Neural cell (in vitro differentiated cells): ENCODE results near the gene EEPD1. TPM values are rescaled to one million over a fixed set of nuclear protein-coding genes. Genes with fewer than 3 reads are reported as not detected.

ENCODE experiments used
- H2AFZ ChIP-seq: fragments of 200-600, 300-800 bp; sonication (generic), shearing (Covaris generic); 2 replicates; pipeline ENCODE4 v1.6.0; 2014; ENCODE audit warnings: low read depth, mild to moderate bottlenecking, antibody characterized with exemption, low read length, moderate library complexity
- H3F3A ChIP-seq: fragments of 200-600 bp; shearing (Covaris generic); 2 replicates; pipeline ENCODE4 v1.6.1; 2016; ENCODE audit warnings: mild to moderate bottlenecking, moderate library complexity, mixed read lengths, antibody characterized with exemption, low read length; ENCODE audit not compliant: insufficient read depth, poor library complexity, severe bottlenecking
- H3K27ac ChIP-seq: fragments of 200-600, 300-800 bp; sonication (generic), shearing (Covaris generic); 2 replicates; pipeline ENCODE4 v1.5.1; 2014; ENCODE audit warnings: mild to moderate bottlenecking, low read length, moderate library complexity
- H3K27me3 ChIP-seq: fragments of 300-800, 200-600 bp; sonication (generic), shearing (Covaris generic); 2 replicates; pipeline ENCODE4 v1.6.0; 2014; ENCODE audit warnings: mild to moderate bottlenecking, low read depth, low read length, moderate library complexity; ENCODE audit not compliant: insufficient read depth
- H3K36me3 ChIP-seq: fragments of 300-800, 200-600 bp; sonication (generic), shearing (Covaris generic); 2 replicates; pipeline ENCODE4 v1.5.1; 2014; ENCODE audit warnings: mild to moderate bottlenecking, antibody characterized with exemption, low read length, moderate library complexity; ENCODE audit not compliant: insufficient read depth
- H3K4me2 ChIP-seq: fragments of 300-800, 200-600 bp; sonication (generic), shearing (Covaris generic); 2 replicates; pipeline ENCODE4 v1.6.0; 2014; ENCODE audit warnings: mild to moderate bottlenecking, low read length
- H3K4me3 ChIP-seq: fragments of 300-800, 200-600 bp; sonication (generic), shearing (Covaris generic); 2 replicates; pipeline ENCODE4 v1.5.1; 2014; ENCODE audit warnings: mild to moderate bottlenecking, low read length, moderate library complexity
- H3K79me2 ChIP-seq: fragments of 200-600 bp; shearing (Covaris generic); replicated peaks from 2 replicates; pipeline ENCODE4 v1.6.0; 2014; ENCODE audit warnings: mild to moderate bottlenecking, low read length, moderate library complexity; ENCODE audit not compliant: insufficient read depth
- H3K9ac ChIP-seq: fragments of 300-800, 200-600 bp; sonication (generic), shearing (Covaris generic); 2 replicates; pipeline ENCODE4 v1.6.1; 2016; ENCODE audit warnings: mild to moderate bottlenecking, low read length, mixed read lengths
- H3K9me2 ChIP-seq: fragments of 200-600 bp; shearing (Covaris generic); 2 replicates; pipeline ENCODE4 v1.6.1; 2016; ENCODE audit warnings: mild to moderate bottlenecking, low read length, mixed read lengths; ENCODE audit not compliant: insufficient read depth
- H3K9me3 ChIP-seq: fragments of 200-600, 300-800 bp; sonication (generic), shearing (Covaris generic); 2 replicates; pipeline ENCODE4 v1.6.1; 2016; ENCODE audit warnings: mild to moderate bottlenecking, mixed run types, low read length, moderate library complexity, mixed read lengths
- H4K20me1 ChIP-seq: fragments of 200-600 bp; shearing (Covaris generic); 2 replicates; pipeline ENCODE4 v1.6.1; 2016; ENCODE audit warnings: mild to moderate bottlenecking, mixed run types; ENCODE audit not compliant: insufficient read depth
- EP300 ChIP-seq: fragments of 450-650 bp; conservative IDR thresholded peaks from 2 replicates; pipeline ENCODE4 v1.6.1; 2014; ENCODE audit warnings: antibody characterized with exemption, mild to moderate bottlenecking, moderate library complexity; ENCODE audit not compliant: poor library complexity, severe bottlenecking
- EZH2 ChIP-seq: fragments of 200-600, 300-800 bp; shearing (Covaris generic), sonication (generic); IDR thresholded peaks from 2 replicates; pipeline ENCODE4 v1.6.1; 2014; ENCODE audit warnings: antibody characterized with exemption, low read length, borderline replicate concordance, mild to moderate bottlenecking; ENCODE audit not compliant: insufficient read depth, poor library complexity, severe bottlenecking
- MXI1 ChIP-seq: fragments of 450-650 bp; conservative IDR thresholded peaks from 2 replicates; pipeline ENCODE4 v1.6.1; 2014; ENCODE audit warnings: antibody characterized with exemption, mild to moderate bottlenecking; ENCODE audit not compliant: poor library complexity, severe bottlenecking
- POLR2AphosphoS5 ChIP-seq: IDR thresholded peaks from 2 replicates; pipeline ENCODE4 v1.6.1; 2012
- RAD21 ChIP-seq: fragments of 450-650 bp; conservative IDR thresholded peaks from 2 replicates; pipeline ENCODE4 v1.6.1; 2014; ENCODE audit warnings: antibody characterized with exemption, mild to moderate bottlenecking, moderate library complexity
- SMC3 ChIP-seq: fragments of 450-650 bp; conservative IDR thresholded peaks from 2 replicates; pipeline ENCODE4 v1.6.1; 2014; ENCODE audit warnings: antibody characterized with exemption, mild to moderate bottlenecking, moderate library complexity; ENCODE audit not compliant: poor library complexity
- TAF1 ChIP-seq: IDR thresholded peaks from 2 replicates; pipeline ENCODE4 v1.6.1; 2012; ENCODE audit warnings: low read depth
- polyA plus RNA-seq: library from polyadenylated mRNA; depleted of rRNA; stranded (reverse); fragments of >200 nt; gene quantifications from 2 replicates; pipeline ENCODE4 v1.2.3, GENCODE V29; 2014
- TF ChIP-seq, protein P1 (sequence below): IDR thresholded peaks from 2 replicates; pipeline ENCODE4 v1.6.1; 2012; ENCODE audit warnings: borderline replicate concordance
- TF ChIP-seq, protein P2 (sequence below): fragments of 450-650 bp; IDR thresholded peaks from 2 replicates; pipeline ENCODE4 v1.5.1; 2014; ENCODE audit warnings: antibody characterized with exemption, mild to moderate bottlenecking, moderate library complexity; ENCODE audit not compliant: poor library complexity, severe bottlenecking

Gene EEPD1
- polyA plus RNA-seq, 1 donor from 2014 or later, result 4.2 TPM

DNA sequence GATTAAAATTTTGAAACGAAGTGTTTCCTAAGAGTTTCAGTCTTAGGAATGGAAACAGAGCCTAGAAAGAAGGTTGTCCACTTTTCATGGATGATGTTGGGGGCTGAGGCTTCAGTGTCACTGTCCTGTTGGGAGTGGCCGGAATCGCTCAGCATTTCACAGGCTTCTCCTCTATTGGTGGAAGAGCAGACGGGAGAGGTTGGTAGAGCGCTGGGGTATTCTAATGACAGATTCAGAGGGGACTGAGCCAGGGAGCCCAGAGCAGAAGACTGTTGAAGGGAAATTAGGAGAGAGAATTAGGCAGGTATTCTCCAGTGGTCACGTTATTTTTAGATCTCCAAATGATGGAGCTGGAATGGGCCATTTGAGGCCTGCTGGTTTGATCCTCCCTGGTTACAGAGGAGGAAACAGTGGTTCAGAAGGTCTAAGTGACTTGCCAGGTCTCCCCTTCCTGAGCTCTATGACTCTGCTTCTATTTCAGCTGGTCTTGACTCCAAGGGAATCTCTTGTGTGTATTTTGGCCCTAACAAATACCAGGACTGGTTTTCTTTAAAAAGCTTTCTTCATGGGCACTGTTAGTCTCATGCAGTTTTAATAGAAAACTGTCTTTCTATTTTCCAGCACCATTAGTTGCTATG is 35.7 kb upstream of the EEPD1 start:
- Histone ChIP-seq H3K9ac (no peak overlapping the region), H3K9me3 (no peaks in the 10 kb centered on the region), H3K27me3 (no peaks in the 10 kb centered on the region), H3K36me3 (no peaks in the 10 kb centered on the region), H2AFZ (no peak overlapping the region), H3K79me2 (no peaks in the 10 kb centered on the region), H3K4me3 (no peak overlapping the region), H3K4me2 (no peak overlapping the region), H3K9me2 (no peaks in the 10 kb centered on the region), H4K20me1 (no peaks in the 10 kb centered on the region), H3F3A (no peaks in the 10 kb centered on the region), H3K27ac (no peak overlapping the region)
- TF ChIP-seq SMC3, result no peak
- no peak for TF ChIP-seq MXI1
- no peak for TF ChIP-seq TAF1
- TF ChIP-seq, protein P1, sequence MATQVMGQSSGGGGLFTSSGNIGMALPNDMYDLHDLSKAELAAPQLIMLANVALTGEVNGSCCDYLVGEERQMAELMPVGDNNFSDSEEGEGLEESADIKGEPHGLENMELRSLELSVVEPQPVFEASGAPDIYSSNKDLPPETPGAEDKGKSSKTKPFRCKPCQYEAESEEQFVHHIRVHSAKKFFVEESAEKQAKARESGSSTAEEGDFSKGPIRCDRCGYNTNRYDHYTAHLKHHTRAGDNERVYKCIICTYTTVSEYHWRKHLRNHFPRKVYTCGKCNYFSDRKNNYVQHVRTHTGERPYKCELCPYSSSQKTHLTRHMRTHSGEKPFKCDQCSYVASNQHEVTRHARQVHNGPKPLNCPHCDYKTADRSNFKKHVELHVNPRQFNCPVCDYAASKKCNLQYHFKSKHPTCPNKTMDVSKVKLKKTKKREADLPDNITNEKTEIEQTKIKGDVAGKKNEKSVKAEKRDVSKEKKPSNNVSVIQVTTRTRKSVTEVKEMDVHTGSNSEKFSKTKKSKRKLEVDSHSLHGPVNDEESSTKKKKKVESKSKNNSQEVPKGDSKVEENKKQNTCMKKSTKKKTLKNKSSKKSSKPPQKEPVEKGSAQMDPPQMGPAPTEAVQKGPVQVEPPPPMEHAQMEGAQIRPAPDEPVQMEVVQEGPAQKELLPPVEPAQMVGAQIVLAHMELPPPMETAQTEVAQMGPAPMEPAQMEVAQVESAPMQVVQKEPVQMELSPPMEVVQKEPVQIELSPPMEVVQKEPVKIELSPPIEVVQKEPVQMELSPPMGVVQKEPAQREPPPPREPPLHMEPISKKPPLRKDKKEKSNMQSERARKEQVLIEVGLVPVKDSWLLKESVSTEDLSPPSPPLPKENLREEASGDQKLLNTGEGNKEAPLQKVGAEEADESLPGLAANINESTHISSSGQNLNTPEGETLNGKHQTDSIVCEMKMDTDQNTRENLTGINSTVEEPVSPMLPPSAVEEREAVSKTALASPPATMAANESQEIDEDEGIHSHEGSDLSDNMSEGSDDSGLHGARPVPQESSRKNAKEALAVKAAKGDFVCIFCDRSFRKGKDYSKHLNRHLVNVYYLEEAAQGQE, result no peak
- no peak for TF ChIP-seq POLR2AphosphoS5
- TF ChIP-seq EZH2, result no peak
- TF ChIP-seq EP300, result no peak
- no peak for TF ChIP-seq RAD21
- TF ChIP-seq, protein P2, sequence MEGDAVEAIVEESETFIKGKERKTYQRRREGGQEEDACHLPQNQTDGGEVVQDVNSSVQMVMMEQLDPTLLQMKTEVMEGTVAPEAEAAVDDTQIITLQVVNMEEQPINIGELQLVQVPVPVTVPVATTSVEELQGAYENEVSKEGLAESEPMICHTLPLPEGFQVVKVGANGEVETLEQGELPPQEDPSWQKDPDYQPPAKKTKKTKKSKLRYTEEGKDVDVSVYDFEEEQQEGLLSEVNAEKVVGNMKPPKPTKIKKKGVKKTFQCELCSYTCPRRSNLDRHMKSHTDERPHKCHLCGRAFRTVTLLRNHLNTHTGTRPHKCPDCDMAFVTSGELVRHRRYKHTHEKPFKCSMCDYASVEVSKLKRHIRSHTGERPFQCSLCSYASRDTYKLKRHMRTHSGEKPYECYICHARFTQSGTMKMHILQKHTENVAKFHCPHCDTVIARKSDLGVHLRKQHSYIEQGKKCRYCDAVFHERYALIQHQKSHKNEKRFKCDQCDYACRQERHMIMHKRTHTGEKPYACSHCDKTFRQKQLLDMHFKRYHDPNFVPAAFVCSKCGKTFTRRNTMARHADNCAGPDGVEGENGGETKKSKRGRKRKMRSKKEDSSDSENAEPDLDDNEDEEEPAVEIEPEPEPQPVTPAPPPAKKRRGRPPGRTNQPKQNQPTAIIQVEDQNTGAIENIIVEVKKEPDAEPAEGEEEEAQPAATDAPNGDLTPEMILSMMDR, result no peak

DNA sequence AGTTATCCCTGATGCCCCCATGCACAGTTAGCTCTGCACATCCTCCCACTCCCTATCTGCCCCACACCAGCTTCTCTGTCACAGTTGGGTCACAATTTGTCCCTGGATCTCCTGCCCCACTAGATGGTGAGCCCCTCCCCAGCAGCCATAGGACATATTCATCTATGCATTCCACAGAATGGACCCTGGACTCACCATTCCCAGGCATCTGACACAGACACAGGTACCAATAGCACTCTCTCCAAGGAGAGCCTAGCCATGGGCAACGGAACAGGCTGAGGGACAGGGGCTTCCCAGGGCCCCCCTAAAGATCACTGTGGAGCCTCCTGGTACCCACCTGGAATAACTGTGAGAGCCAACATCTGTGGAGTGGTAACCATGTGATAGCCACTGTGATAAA is 34.7 kb upstream of the EEPD1 start:
- Histone ChIP-seq H3F3A (no peaks in the 10 kb centered on the region), H3K9me3 (no peaks in the 10 kb centered on the region), H3K4me2 (no peak overlapping the region), H3K36me3 (no peaks in the 10 kb centered on the region), H4K20me1 (no peaks in the 10 kb centered on the region), H2AFZ (no peak overlapping the region), H3K79me2 (no peaks in the 10 kb centered on the region), H3K27me3 (no peaks in the 10 kb centered on the region), H3K4me3 (no peak overlapping the region), H3K9me2 (no peaks in the 10 kb centered on the region), H3K27ac (no peak overlapping the region), H3K9ac (no peak overlapping the region)
- no peak for TF ChIP-seq POLR2AphosphoS5
- TF ChIP-seq RAD21, result no peak
- no peak for TF ChIP-seq EZH2
- TF ChIP-seq MXI1, result no peak
- TF ChIP-seq, protein P2, result no peak
- no peak for TF ChIP-seq SMC3
- TF ChIP-seq, protein P1, result no peak
- no peak for TF ChIP-seq TAF1
- no peak for TF ChIP-seq EP300
